ENCODE measurements around the gene OMA1. TPM values are rescaled to one million over a fixed set of nuclear protein-coding genes. Genes with fewer than 3 reads are reported as not detected.
"Not testable (repeated sequence)": the region's sequence is repeated elsewhere in the genome, so short reads cannot be mapped to it uniquely, and the experiment has no call there.

OMA1 gene
- total RNA-seq, 1 donor from 2014 or later: 16.1 TPM

DNA sequence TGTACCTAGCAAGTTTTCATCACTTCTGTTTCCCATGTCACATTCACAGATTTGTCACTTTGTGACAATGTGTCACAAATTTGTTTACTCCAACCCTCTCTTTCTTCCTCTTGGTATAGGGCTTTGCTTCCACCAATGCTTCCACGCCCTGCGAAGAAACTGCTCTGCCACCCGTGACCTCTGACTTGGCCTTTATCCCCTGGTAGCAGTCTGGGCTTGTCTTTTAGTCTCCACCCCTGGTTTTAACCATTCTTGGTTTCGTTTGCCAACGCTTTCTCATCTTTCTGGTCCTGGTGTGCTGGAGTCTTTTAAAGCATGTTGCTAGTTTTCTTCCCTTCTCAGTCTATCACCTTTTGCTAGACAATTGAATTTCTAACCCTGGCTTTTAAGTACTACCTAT is 22.4 kb upstream of the OMA1 start:
- no peak for TF ChIP-seq CTCF (conservative IDR thresholded peaks at IDR 0.05; ENCODE audit: low read depth, low read length)
- H3K4me3 ChIP-seq (ENCODE audit: low read depth, low read length): no peak overlapping the region
- DNase-seq (ENCODE audit: low read depth): no peak

DNA sequence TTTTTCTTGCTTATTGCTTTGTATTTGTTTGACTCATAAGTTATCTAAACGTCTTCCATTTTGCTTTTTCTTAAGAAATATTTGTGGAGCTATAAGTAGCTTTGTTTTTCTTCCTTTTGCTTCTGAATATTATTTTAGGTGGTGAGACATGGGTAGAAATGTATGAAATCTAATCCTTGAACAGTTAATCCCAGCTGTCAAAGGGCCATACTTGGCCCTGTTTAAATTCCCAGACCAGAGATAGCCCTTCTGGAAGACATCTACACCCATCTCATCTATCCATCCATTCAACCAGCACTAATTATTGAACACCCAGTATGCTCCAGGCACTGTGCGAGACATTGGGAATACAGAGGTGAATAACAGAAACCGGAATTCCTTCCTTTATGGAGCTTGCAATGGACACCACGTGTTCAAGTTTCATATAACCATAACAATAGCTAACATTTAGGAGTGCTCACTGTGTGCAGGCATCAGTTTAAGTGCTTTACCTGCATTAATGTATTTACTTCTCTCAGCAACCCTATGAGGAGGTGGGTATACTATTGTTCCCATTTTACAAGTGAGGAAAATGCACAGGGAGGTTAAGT is 21.8 kb upstream of the OMA1 start:
- no peak for TF ChIP-seq CTCF (conservative IDR thresholded peaks at IDR 0.05; ENCODE audit: low read depth, low read length)
- no peak for DNase-seq (ENCODE audit: low read depth)
- no peak overlapping the region for H3K4me3 ChIP-seq (ENCODE audit: low read depth, low read length)

DNA sequence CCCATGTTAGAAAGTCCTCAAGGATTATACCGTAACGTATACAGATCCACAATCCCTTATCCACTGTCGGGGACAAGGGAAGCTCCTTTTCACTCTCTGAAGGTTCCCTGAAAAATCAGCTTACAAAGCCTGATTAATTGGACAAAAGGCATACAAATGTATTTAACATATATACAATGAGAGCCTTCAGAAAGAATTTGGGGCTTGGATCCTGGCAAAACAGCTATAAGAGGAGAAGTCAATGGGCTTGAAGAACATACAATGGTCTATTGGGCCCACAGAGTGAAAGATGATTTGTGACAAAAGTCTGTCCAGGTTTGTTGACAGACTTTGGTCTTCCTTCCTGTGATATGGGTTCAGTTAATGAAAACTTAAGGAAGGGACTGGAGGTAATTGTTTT is 19.8 kb upstream of the OMA1 start:
- H3K4me3 ChIP-seq (ENCODE audit: low read depth, low read length): no peak overlapping the region
- DNase-seq (ENCODE audit: low read depth): no peak
- no peak for TF ChIP-seq CTCF (conservative IDR thresholded peaks at IDR 0.05; ENCODE audit: low read depth, low read length)

- not testable (repeated sequence) for DNase-seq (ENCODE audit: low read depth)
Observed at GRCh38 chr1:58563715-58564114, 17.2 kb upstream of the OMA1 start.

GRCh38 chr1:58561633-58562032 is 15.1 kb upstream of the OMA1 start:
- no peak for DNase-seq (ENCODE audit: low read depth)
- no peak overlapping the region for H3K4me3 ChIP-seq (ENCODE audit: low read depth, low read length)
- TF ChIP-seq CTCF (conservative IDR thresholded peaks at IDR 0.05; ENCODE audit: low read depth, low read length): no peak

More at GRCh38 chr1:58563715-58564114, 17.2 kb upstream of the OMA1 start:
- H3K4me3 ChIP-seq (ENCODE audit: low read depth, low read length): not testable (repeated sequence)

GRCh38 chr1:58555393-58555792 is 8.9 kb upstream of the OMA1 start:
- DNase-seq (ENCODE audit: low read depth): no peak
- H3K4me3 ChIP-seq (ENCODE audit: low read depth, low read length): no peak overlapping the region
- TF ChIP-seq CTCF (conservative IDR thresholded peaks at IDR 0.05; ENCODE audit: low read depth, low read length): no peak

- DNase-seq (ENCODE audit: low read depth): no peak
- H3K4me3 ChIP-seq (ENCODE audit: low read depth, low read length): no peak overlapping the region
- TF ChIP-seq CTCF (conservative IDR thresholded peaks at IDR 0.05; ENCODE audit: low read depth, low read length): no peak
Observed at GRCh38 chr1:58551186-58552140, 4.9 kb upstream of the OMA1 start.

DNA sequence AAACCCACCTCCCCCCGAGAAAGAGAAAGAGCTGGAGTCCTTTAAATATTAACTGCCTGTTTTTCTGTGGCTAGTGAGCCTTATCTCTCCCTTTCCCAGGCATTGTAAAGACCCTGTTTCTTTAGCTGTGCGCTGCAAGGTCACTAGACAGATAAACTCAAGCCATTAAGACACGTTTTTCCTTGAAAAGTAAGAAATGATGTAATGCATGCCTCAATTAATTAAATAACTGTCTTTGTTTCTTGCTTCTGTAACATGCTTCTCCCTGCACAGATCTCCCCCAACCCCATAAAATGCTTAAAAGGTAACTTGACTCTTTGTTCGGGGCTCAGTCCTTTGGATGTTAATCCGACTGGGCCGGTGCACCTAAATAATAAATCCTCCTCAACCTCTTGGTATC is 2.8 kb upstream of the OMA1 start:
- DNase-seq (ENCODE audit: low read depth): not testable (repeated sequence)

More for the DNA sequence above, 2.8 kb upstream of the OMA1 start:
- H3K4me3 ChIP-seq (ENCODE audit: low read depth, low read length): not testable (repeated sequence)

Data from epithelial cell of proximal tubule (primary cell).